GM19023 (cell line): Measurements from ENCODE around the gene ING1.
"Not testable (repeated sequence)": the region's sequence is repeated elsewhere in the genome, so short reads cannot be mapped to it uniquely, and the experiment has no call there.

Experiments used
- ATAC-seq: cut with Tn5 transposase; IDR thresholded peaks from one replicate; pipeline ENCODE4 v1.9.1; 2021; ENCODE audit warnings: mild to moderate bottlenecking, moderate library complexity; ENCODE audit not compliant: unreplicated experiment

Gene ING1

GRCh38 chr13:110713642-110713952, at the start of gene ING1:
Gene ING1 (plus strand): TSS chr13:110713700. CDS start chr13:110714150, 450 bp downstream.
- no peak for ATAC-seq

- ATAC-seq = no peak
Observed at GRCh38 chr13:110664041-110664440, 49.5 kb upstream of the ING1 start.

GRCh38 chr13:110664673-110665072, 48.8 kb upstream of the ING1 start:
- ATAC-seq = no peak

- no peak for ATAC-seq
Observed at GRCh38 chr13:110665491-110666254, 47.8 kb upstream of the ING1 start.

GRCh38 chr13:110666255-110666533, 47.3 kb upstream of the ING1 start:
- no peak for ATAC-seq

GRCh38 chr13:110669036-110669435, 44.5 kb upstream of the ING1 start:
- no peak for ATAC-seq

- ATAC-seq = not testable (repeated sequence)
Observed at GRCh38 chr13:110669814-110670213, 43.7 kb upstream of the ING1 start.

GRCh38 chr13:110676595-110677587, 36.6 kb upstream of the ING1 start:
- ATAC-seq = peak; percentile 58

- no peak for ATAC-seq
Observed at GRCh38 chr13:110677731-110678545, 35.6 kb upstream of the ING1 start.

- no peak for ATAC-seq
Observed at GRCh38 chr13:110680852-110681251, 32.6 kb upstream of the ING1 start.

GRCh38 chr13:110681868-110682550, 31.5 kb upstream of the ING1 start:
- ATAC-seq = no peak

- no peak for ATAC-seq
Observed at GRCh38 chr13:110682746-110683145, 30.8 kb upstream of the ING1 start.

GRCh38 chr13:110683203-110683883, 30.2 kb upstream of the ING1 start:
- ATAC-seq = no peak

- ATAC-seq = no peak
Observed at GRCh38 chr13:110683921-110684320, 29.6 kb upstream of the ING1 start.

- no peak for ATAC-seq
Observed at GRCh38 chr13:110684388-110685056, 29.0 kb upstream of the ING1 start.

GRCh38 chr13:110685305-110686020, 28.0 kb upstream of the ING1 start:
- ATAC-seq = no peak

- ATAC-seq = no peak
Observed at GRCh38 chr13:110687736-110688135, 25.8 kb upstream of the ING1 start.

- ATAC-seq = no peak
Observed at GRCh38 chr13:110689041-110689440, 24.5 kb upstream of the ING1 start.

GRCh38 chr13:110689711-110690110, 23.8 kb upstream of the ING1 start:
- ATAC-seq = no peak
